Measurements from ENCODE around the gene GRAMD2A. TPM values are rescaled to one million over a fixed set of nuclear protein-coding genes. Genes with fewer than 3 reads are reported as not detected.

Gene GRAMD2A
- total and polyA plus RNA-seq, 10 of the 15 experiments (the other 5 are each of a cell fraction or from before 2014, with no cell fraction given) = 0.02 to 0.35 TPM; not detected in 8

DNA sequence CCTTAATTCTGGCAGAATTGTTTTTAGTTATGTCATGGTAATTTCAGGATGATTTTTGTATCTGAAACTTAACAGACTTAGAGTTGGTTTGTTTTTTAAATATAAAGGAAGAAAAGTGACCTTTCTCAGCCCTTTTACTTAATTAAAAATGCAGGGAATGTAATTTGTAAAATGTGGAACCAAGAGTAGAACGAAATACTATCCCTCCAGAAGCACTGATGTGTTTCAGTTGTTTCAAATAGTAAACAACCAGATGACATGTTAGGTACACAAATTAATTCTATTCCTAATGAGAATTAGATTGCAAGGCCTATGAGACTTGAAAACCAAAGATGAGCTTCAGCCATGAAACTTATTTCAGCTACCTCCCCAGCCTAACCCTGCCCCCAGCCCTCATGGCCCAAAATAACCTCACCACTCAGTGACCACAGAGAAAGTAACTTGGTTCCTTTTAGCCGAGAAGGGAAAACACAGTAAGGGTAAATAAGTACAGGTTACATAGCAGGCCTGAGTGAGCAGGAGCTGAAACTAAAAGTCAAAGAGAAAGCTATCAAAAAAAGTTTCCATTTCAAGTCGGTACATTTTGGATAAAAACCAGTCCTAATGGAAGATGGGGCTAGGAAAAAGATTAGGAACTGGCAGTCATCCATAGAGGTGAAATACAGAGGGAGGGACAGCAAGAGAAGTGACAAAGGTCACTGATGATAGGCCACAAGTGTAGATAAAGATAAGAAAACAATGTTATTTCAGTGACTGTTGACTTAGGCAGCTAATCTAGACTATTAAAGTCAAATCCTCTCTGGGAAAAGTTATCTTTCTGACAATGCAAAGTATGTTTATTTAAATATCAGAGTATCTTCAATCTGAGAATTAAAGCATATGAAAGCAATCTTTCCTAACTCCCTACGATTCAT is 56.2 kb downstream of the GRAMD2A start (continued):
- TF ChIP-seq FOS (IDR thresholded peaks at IDR 0.05; ENCODE audit: borderline replicate concordance, extremely low read depth, insufficient read length) (no peak), MEF2B (IDR thresholded peaks at IDR 0.05; ENCODE audit: partially characterized antibody, poor library complexity, severe bottlenecking) (peak; percentile 97), EGR1 (IDR thresholded peaks at IDR 0.05; ENCODE audit: borderline replicate concordance in 1 of 2, low read depth in 2 of 2, low read length in 2 of 2) (no peak), BMI1 (IDR thresholded peaks at IDR 0.05; ENCODE audit: borderline replicate concordance) (peak; percentile 38; the same call in 1 of the 2 replicates), SPI1 (IDR thresholded peaks at IDR 0.05; ENCODE audit: borderline replicate concordance, insufficient read depth, low read depth, low read length) (no peak), BCLAF1 (IDR thresholded peaks at IDR 0.05) (no peak), TAF1 (IDR thresholded peaks at IDR 0.05; ENCODE audit: borderline replicate concordance, low read depth, low read length) (peak; percentile 70; the same call in 1 of the 2 replicates), BCL11A (IDR thresholded peaks at IDR 0.05; ENCODE audit: low read depth, low read length) (peak; percentile 95), E2F8 (IDR thresholded peaks at IDR 0.05; ENCODE audit: low read depth, partially characterized antibody) (no peak), NFXL1 (IDR thresholded peaks at IDR 0.05; ENCODE audit: borderline replicate concordance) (no peak), RELA (IDR thresholded peaks at IDR 0.05; ENCODE audit: borderline replicate concordance, partially characterized antibody) (no peak), JUND (IDR thresholded peaks at IDR 0.05; ENCODE audit: low read depth, low read length) (no peak), RFX5 (IDR thresholded peaks at IDR 0.05; ENCODE audit: low read depth, low read length) (no peak)
- TF ChIP-seq, protein P1, sequence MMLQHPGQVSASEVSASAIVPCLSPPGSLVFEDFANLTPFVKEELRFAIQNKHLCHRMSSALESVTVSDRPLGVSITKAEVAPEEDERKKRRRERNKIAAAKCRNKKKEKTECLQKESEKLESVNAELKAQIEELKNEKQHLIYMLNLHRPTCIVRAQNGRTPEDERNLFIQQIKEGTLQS (IDR thresholded peaks at IDR 0.05; ENCODE audit: borderline replicate concordance, extremely low read depth, low read depth, low read length) = no peak
- TF ChIP-seq, protein P2, sequence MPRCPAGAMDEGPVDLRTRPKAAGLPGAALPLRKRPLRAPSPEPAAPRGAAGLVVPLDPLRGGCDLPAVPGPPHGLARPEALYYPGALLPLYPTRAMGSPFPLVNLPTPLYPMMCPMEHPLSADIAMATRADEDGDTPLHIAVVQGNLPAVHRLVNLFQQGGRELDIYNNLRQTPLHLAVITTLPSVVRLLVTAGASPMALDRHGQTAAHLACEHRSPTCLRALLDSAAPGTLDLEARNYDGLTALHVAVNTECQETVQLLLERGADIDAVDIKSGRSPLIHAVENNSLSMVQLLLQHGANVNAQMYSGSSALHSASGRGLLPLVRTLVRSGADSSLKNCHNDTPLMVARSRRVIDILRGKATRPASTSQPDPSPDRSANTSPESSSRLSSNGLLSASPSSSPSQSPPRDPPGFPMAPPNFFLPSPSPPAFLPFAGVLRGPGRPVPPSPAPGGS (IDR thresholded peaks at IDR 0.05; ENCODE audit: borderline replicate concordance, insufficient read depth, low read depth, low read length, poor library complexity, severe bottlenecking) = peak; percentile 58
